Endothelial cell of umbilical vein (primary cell): Measurements from ENCODE around the gene CSNK1G2. TPM values are rescaled to one million over a fixed set of nuclear protein-coding genes. Genes with fewer than 3 reads are reported as not detected.

ENCODE experiments used
- BruUV-seq: library from RNA; stranded (reverse); fragments of 400-500 nt; replicated peaks from 2 replicates; lab custom pipeline; 2021; lab: Mats Ljungman, UMichigan
- CTCF ChIA-PET: fragments of 300-600, 350-600 bp; sonication (Branson Sonifier 250); formaldehyde crosslinking; loops from one replicate; lab custom pipeline; 2021; ENCODE audit warnings: antibody characterized with exemption, inconsistent platforms; lab: Charles Lee
- POLR2A ChIA-PET: fragments of 300-600, 350-600 bp; sonication (Branson Sonifier 250); formaldehyde crosslinking; loops from one replicate; lab custom pipeline; 2021; ENCODE audit warnings: antibody characterized with exemption, inconsistent platforms; lab: Charles Lee
- DNase-seq: peaks from one replicate; pipeline ENCODE4 v3.0.0-alpha.2; 2011; ENCODE audit warnings: low read depth, low spot score
- FAIRE-seq: peaks from 2 replicates; lab custom pipeline; 2011; peaks lifted over from hg19 to GRCh38; lab: Jason Lieb, UNC
- H2AFZ ChIP-seq: 2 replicates; pipeline ENCODE4 v1.6.0; 2012; ENCODE audit warnings: low read depth, low read length, control low read depth, inconsistent platforms
- H3K27ac ChIP-seq: 2 replicates; pipeline ENCODE4 v1.5.1; 2011; ENCODE audit warnings: low read depth, mild to moderate bottlenecking, control low read depth, low read length, moderate library complexity; ENCODE audit not compliant: insufficient read depth
- H3K27me3 ChIP-seq, 2 experiments: 2 replicates each; pipeline versions ENCODE4 v1.6.0 to v1.6.1; 2011; ENCODE audit warnings: low read length in 2 of 2, mixed read lengths in 1 of 2; ENCODE audit not compliant: control insufficient read depth in 2 of 2, insufficient read depth in 2 of 2
- H3K36me3 ChIP-seq, 2 experiments: 2 replicates in 1 of 2; 3 replicates in 1 of 2; pipeline ENCODE4 v1.5.1; 2011; ENCODE audit warnings: low read length in 2 of 2, mild to moderate bottlenecking in 1 of 2, moderate library complexity in 1 of 2; ENCODE audit not compliant: control insufficient read depth in 2 of 2, insufficient read depth in 2 of 2; ENCODE audit errors: extremely low read depth in 1 of 2
- H3K4me1 ChIP-seq: 3 replicates; pipeline ENCODE4 v1.5.1; 2011; ENCODE audit warnings: mild to moderate bottlenecking, low read length; ENCODE audit not compliant: control insufficient read depth, insufficient read depth; ENCODE audit errors: extremely low read depth
- H3K4me2 ChIP-seq: 2 replicates; pipeline ENCODE4 v1.6.1; 2011; ENCODE audit warnings: low read length, control low read depth, mixed read lengths; ENCODE audit not compliant: insufficient read depth
- H3K4me3 ChIP-seq, 3 experiments: fragments of 200-600 bp in 1 of 3; sonication (generic), shearing (Covaris generic) in 1 of 3; replicated peaks in 1 of 3; 2 replicates each; pipeline ENCODE4 v1.5.1; 2011 to 2016; ENCODE audit warnings: control low read depth in 3 of 3, low read length in 3 of 3, mild to moderate bottlenecking in 2 of 3, inconsistent platforms in 1 of 3, low read depth in 1 of 3, moderate library complexity in 1 of 3; ENCODE audit not compliant: insufficient read depth in 1 of 3
- H3K79me2 ChIP-seq: 2 replicates; pipeline ENCODE4 v1.6.0; 2012; ENCODE audit warnings: low read length, inconsistent platforms; ENCODE audit not compliant: control insufficient read depth, insufficient read depth
- H3K9ac ChIP-seq: replicated peaks from 2 replicates; pipeline ENCODE3; 2011; ENCODE audit warnings: low read length, control low read depth; ENCODE audit not compliant: insufficient read depth; ENCODE audit errors: extremely low read depth
- H3K9me1 ChIP-seq: replicated peaks from 3 replicates; pipeline ENCODE4 v1.6.0; 2011; ENCODE audit warnings: mild to moderate bottlenecking, low read length; ENCODE audit not compliant: control insufficient read depth, insufficient read depth; ENCODE audit errors: extremely low read depth
- H3K9me3 ChIP-seq: replicated peaks from 2 replicates; pipeline ENCODE4 v1.5.1; 2012; ENCODE audit warnings: low read length, inconsistent platforms; ENCODE audit not compliant: control insufficient read depth, insufficient read depth
- H4K20me1 ChIP-seq: replicated peaks from 2 replicates; pipeline ENCODE3; 2011; ENCODE audit warnings: mild to moderate bottlenecking, low read length; ENCODE audit not compliant: control insufficient read depth, insufficient read depth; ENCODE audit errors: extremely low read depth
- EZH2 ChIP-seq: IDR thresholded peaks from 2 replicates; pipeline ENCODE4 v1.6.1; 2012; ENCODE audit warnings: borderline replicate concordance, low read depth, mild to moderate bottlenecking, moderate library complexity, low read length, inconsistent platforms; ENCODE audit not compliant: severe bottlenecking
- FOS ChIP-seq: IDR thresholded peaks from 2 replicates; pipeline ENCODE4 v1.6.1; 2011; ENCODE audit warnings: mild to moderate bottlenecking, low read length, moderate library complexity, borderline replicate concordance; ENCODE audit not compliant: insufficient read depth
- GATA2 ChIP-seq: IDR thresholded peaks from 2 replicates; pipeline ENCODE4 v1.7.0; 2011; ENCODE audit warnings: low read depth, mild to moderate bottlenecking, moderate library complexity, mixed read lengths, low read length; ENCODE audit not compliant: insufficient read length, insufficient read depth
- JUN ChIP-seq: IDR thresholded peaks from 2 replicates; pipeline ENCODE4 v1.6.1; 2011; ENCODE audit warnings: borderline replicate concordance, low read depth; ENCODE audit not compliant: insufficient read length, insufficient read depth
- MYC ChIP-seq: IDR thresholded peaks from one replicate; pipeline ENCODE4 v1.6.1; 2011; ENCODE audit warnings: mild to moderate bottlenecking, low read depth, low read length
- POLR2A ChIP-seq: IDR thresholded peaks from 2 replicates; pipeline ENCODE4 v1.6.1; 2012; ENCODE audit warnings: low read depth, mild to moderate bottlenecking, control low read depth, low read length
- POLR2AphosphoS5 ChIP-seq: IDR thresholded peaks from 2 replicates; pipeline ENCODE4 v1.6.1; 2012; ENCODE audit warnings: low read depth, mild to moderate bottlenecking, control low read depth, low read length, moderate library complexity; ENCODE audit not compliant: insufficient read depth
- dilution Hi-C: fragments of 300-500 bp; cut with MboI; formaldehyde crosslinking; loops from one replicate; pipeline ENCODE4 v1.15.0; 2019; ENCODE audit warnings: low sequenced_read_pairs; ENCODE audit not compliant: extremely low pct_ligation_motif_present
- intact Hi-C: fragments of 100-400 bp; cut with micrococcal nuclease; formaldehyde crosslinking; loops from one replicate; pipeline ENCODE4 v1.10.0; 2022
- polyA plus RNA-seq, 4 experiments: library from polyadenylated mRNA; depleted of rRNA in 3 of 4; stranded (reverse) in 3 of 4; unstranded in 1 of 4; fragments of >200 nt; gene quantifications; 2 replicates each; pipeline versions ENCODE4 v1.2.1 to v1.2.3, GENCODE V29; 2011 to 2012; ENCODE audit warnings: missing spikeins in 1 of 4
- total RNA-seq: library from RNA; stranded (reverse); gene quantifications from 2 replicates; pipeline ENCODE4 v1.2.3, GENCODE V29; 2021
- TF ChIP-seq, protein P1 (sequence below): IDR thresholded peaks from 2 replicates; pipeline ENCODE4 v1.6.1; 2011; ENCODE audit not compliant: insufficient read depth, insufficient read length
- TF ChIP-seq, protein P2 (sequence below), 2 donors: IDR thresholded peaks; 1 replicate in 1 of 2; 2 replicates in 1 of 2; pipeline ENCODE4 v1.5.1; 2011; ENCODE audit warnings: low read length in 2 of 2, mild to moderate bottlenecking in 2 of 2, moderate library complexity in 2 of 2, control low read depth in 1 of 2, inconsistent platforms in 1 of 2, low read depth in 1 of 2; ENCODE audit not compliant: insufficient read depth in 1 of 2; ENCODE audit errors: extremely low read depth in 1 of 2

CSNK1G2 gene
- total and polyA plus RNA-seq, 2 donors (not counting 3 experiments of a cell fraction or from before 2014, with no cell fraction given), result 96.6 to 110 TPM

DNA sequence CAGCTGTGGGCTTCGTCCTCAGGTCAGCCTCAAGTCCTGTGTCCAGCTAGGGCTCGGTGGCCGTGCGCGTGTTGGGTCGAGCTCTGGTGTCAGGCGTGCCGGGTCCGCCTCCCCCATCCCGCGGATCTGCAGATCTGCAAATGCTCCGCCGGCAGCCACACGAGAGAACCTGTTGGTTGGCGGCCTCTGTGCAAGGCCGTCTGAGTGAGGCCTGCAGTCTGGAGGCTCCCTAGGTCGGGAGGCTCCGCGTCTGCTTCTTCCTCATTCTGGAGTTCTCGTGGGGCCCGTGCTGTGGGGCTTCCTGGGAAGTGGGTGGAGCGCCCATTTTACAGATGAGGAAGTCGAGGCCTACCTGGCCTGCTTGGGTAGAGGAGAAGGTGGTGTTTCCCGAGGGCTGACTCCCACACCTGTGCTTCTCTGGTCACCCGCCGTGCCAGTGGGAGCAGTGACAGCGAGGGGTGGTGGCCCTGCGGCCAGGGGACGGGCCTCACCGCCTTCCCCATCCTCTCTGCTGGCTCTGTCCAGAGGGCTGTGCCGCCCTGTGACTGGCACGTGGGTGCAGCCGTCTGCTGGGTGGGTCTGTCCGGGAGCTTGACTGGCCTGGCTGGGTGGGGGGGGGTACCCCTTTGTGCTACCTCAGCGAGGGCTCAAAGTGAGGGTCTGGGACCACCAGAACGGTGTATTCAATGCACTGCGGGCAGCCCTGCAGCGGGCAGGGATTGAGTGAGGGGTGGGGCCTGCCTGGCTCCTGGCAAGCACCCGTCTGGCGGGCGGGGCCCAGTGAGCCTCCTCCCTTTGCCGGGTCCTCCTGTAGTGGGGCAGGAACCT lies 3.3 kb downstream of the CSNK1G2 start:
- no TSS peak for BruUV-seq
- dilution Hi-C loops (no loop called here), intact Hi-C loops (no loop called here)
- CTCF ChIA-PET, result interaction anchor here (1.4 kb wide), 1 partner anchor 32 kb away, joined by 3 read pairs; no protein-coding TSS in a partner anchor
- peaks cover 73% of the 10 kb centered on the region for H3K79me2 ChIP-seq
- H3K4me1 ChIP-seq, result peaks cover 19% of the 10 kb centered on the region
- no peaks in the 10 kb centered on the region for H3K9me3 ChIP-seq
- no peaks in the 10 kb centered on the region for H3K9me1 ChIP-seq
- H4K20me1 ChIP-seq, result no peaks in the 10 kb centered on the region
- H3K27me3 ChIP-seq, result no peaks in the 10 kb centered on the region
- no peak overlapping the region for H3K4me2 ChIP-seq
- no peak overlapping the region for H3K4me3 ChIP-seq
- DNase-seq, result no peak
- no peak overlapping the region for H3K9ac ChIP-seq
- FAIRE-seq, result no peak
- H3K27ac ChIP-seq, result no peak overlapping the region
- H3K36me3 ChIP-seq, result peaks cover 0 to 4% of the 10 kb centered on the region in 2 experiments
- POLR2A ChIA-PET, result no interaction called here
- no peak for TF ChIP-seq GATA2
- TF ChIP-seq, protein P1, sequence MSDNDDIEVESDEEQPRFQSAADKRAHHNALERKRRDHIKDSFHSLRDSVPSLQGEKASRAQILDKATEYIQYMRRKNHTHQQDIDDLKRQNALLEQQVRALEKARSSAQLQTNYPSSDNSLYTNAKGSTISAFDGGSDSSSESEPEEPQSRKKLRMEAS, result no peak
- TF ChIP-seq, protein P2, sequence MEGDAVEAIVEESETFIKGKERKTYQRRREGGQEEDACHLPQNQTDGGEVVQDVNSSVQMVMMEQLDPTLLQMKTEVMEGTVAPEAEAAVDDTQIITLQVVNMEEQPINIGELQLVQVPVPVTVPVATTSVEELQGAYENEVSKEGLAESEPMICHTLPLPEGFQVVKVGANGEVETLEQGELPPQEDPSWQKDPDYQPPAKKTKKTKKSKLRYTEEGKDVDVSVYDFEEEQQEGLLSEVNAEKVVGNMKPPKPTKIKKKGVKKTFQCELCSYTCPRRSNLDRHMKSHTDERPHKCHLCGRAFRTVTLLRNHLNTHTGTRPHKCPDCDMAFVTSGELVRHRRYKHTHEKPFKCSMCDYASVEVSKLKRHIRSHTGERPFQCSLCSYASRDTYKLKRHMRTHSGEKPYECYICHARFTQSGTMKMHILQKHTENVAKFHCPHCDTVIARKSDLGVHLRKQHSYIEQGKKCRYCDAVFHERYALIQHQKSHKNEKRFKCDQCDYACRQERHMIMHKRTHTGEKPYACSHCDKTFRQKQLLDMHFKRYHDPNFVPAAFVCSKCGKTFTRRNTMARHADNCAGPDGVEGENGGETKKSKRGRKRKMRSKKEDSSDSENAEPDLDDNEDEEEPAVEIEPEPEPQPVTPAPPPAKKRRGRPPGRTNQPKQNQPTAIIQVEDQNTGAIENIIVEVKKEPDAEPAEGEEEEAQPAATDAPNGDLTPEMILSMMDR (IDR thresholded peaks at IDR 0.05; ENCODE audit: extremely low read depth in 1 of 2, insufficient read depth in 1 of 2, low read depth in 1 of 2, low read length in 2 of 2), result no peak
- no peak for TF ChIP-seq EZH2
- no peak for TF ChIP-seq FOS
- TF ChIP-seq POLR2AphosphoS5, result no peak
- TF ChIP-seq MYC, result no peak
- no peak for TF ChIP-seq JUN
- TF ChIP-seq POLR2A, result no peak
- H2AFZ ChIP-seq, result no peak overlapping the region
